ENCODE data around the gene ROMO1.
A peak's percentile ranks its signal among the peaks of the same experiment; 100 is the strongest.
"Not testable (repeated sequence)": the region's sequence is repeated elsewhere in the genome, so short reads cannot be mapped to it uniquely, and the experiment has no call there.

Gene ROMO1

GRCh38 chr20:35685368-35685767, 13.8 kb upstream of the ROMO1 start:
- DNase-seq: not testable (repeated sequence)

GRCh38 chr20:35686872-35687271, 12.3 kb upstream of the ROMO1 start:
- DNase-seq: peak; percentile 14

DNA sequence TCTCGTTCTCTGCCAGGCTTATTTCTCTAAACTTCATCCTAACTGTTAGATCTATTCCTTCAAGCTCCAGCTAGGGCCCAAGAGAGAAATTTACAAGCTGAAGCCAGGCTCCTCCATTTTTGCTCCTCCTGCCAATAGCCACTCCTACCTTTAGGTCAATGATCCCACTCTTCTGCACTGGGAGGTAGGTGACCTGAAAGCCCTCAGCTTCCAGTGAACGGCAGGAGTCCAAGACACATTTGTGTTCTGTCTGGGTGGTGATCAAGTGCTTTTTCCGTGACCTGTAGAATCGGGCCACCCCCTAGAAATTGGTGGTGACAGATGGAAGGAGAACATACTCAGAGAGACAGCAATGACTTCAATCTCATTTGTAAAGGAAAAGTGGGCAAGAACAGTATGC, 8.9 kb upstream of the ROMO1 start:
- DNase-seq: no peak

- no peak for DNase-seq
These were observed 3.9 kb upstream of the ROMO1 start for GRCh38 chr20:35695245-35695749.

DNA sequence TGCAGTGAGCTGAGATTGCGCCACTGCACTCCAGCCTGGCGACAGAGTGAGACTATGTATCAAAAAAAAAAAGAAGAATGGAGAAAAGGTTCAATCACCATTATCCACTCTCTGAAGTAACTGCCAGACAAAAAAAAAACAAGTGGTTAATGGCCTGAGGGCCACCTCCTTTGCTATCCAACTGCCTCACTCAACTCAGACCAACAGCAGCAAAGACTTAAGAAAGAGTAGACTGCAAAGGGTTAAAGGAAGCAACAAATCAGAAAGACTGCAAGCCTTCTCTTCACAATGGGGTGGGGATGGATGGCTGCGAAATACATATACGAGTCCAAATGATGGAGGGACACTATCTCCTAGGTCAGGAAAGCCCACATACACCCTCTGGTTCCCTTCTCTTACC, 3.2 kb upstream of the ROMO1 start:
- DNase-seq: no peak

- DNase-seq: no peak
These were observed 1.4 kb upstream of the ROMO1 start for GRCh38 chr20:35697696-35698297.

DNA sequence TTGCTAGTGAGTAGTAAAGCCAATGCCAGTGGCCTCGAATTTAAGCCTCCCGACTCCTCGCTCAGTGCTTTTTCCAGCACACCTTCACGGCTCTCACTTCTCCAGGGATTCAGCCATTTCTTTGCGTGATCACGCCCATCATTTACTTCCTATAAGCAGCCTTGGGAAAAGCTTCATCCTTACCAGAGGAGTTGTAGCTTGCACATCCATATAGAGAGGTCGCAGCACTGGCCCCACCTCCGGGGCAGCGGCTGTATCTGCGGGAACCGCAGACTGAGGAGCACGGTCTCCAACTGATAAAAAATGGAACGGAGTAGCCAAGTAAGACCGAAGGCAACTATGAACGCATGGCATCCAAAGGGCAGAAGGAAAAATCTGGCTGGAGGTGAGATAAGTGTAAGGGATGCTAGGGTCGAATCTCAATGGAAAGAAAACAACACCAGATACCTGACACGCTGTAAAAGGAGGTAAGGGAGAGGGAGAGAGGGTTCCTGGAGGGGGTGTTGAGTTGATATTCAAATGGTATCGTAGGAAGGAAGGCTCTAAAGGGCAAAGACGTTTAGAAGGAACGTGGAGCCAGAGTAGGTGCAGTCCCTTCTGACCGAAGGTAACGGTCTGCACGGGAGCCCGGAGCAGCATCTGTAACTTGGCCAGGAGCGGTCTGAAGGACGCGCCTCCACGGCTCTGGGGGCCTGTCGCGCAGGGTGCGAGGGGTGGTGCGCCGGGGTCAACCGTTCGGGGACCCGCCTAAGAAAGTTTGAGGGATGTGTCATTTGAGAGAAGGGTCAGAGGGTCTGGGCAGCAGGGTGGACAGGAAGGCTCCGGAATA, 693 bp upstream of the ROMO1 start:
- peak; percentile 39 for DNase-seq

- peak; percentile 59 for DNase-seq
These were observed 886 bp downstream of the ROMO1 start for GRCh38 chr20:35699957-35700624.

DNA sequence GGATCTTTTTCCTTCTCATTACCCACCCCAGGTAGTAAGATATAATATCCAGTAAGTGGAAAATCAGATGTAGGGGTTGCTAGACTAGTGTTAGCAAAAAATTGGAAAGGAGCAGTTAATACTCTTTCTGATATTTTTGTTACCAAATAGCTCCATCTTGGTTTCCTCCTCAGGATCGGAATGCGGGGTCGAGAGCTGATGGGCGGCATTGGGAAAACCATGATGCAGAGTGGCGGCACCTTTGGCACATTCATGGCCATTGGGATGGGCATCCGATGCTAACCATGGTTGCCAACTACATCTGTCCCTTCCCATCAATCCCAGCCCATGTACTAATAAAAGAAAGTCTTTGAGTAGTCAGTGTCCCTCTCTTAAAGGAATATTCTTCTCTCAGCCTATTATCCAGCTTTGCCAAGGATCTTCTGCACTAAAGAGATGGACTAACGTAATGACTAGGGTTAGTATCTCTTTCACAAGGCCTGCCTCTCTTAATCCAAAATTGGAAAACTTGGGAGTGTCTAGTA, 1.5 kb downstream of the ROMO1 start:
- DNase-seq: peak; percentile 47

DNA sequence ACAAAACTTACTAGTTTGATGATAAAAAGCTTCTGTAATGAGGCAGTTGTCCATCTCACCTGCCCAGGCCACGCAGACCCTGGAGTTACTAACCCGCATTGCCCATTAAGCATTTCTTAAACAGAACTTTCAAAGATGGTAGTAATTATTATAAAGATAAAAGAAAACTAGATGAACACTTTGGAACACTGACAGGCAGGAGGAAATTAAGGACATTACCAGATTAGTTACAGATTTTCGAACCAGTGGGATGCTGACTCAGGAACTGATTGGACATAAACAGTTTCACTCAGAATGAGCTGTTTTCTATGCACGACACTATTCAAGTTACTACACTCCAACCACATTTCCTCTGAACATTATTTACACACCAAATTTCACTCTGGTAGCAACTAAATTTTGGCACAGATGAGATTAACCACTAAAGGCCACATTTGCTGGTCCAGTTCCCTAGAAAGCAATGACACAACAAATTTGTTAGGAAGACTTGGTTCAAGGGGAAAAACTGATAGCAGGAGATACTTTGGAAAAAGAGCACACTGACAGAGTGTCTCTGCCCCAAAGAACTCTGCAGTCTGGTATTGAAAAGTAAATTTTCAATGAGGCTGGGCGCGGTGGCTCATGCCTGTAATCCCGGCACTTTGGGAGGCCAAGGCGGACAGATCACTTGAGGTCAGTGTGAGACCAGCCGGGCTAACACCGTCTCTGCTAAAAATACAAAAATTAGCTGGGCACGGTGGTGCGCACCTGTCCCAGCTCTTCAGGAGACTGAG, 3.0 kb downstream of the ROMO1 start:
- peak; percentile 42 for DNase-seq

GRCh38 chr20:35702824-35703695, 3.9 kb downstream of the ROMO1 start:
- DNase-seq: peak; percentile 18

GRCh38 chr20:35704514-35705261, 5.5 kb downstream of the ROMO1 start:
- no peak for DNase-seq

DNA sequence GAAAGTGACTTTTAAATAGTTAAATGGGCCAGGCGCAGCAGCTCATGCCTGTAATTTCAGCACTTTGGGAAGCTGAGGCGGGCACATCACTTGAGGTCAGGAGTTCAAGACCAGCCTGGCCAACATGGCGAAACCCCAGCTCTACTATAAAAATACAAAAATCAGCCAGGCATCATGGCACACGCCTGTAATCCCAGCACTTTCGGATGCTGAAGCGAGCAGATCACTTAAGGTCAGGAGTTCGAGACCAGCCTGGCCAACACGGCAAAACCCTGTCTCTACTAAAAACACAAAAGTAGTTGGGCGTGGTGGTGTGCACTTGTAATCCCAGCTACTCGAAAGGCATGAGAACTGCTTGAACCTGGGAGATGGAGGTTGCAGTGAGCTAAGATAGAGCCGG, 6.7 kb downstream of the ROMO1 start:
- not testable (repeated sequence) for DNase-seq

GRCh38 chr20:35706591-35707529, 7.7 kb downstream of the ROMO1 start:
- not testable (repeated sequence) for DNase-seq

GRCh38 chr20:35708502-35708901, 9.3 kb downstream of the ROMO1 start:
- DNase-seq: no peak

GRCh38 chr20:35709259-35709658, 10.1 kb downstream of the ROMO1 start:
- no peak for DNase-seq

DNA sequence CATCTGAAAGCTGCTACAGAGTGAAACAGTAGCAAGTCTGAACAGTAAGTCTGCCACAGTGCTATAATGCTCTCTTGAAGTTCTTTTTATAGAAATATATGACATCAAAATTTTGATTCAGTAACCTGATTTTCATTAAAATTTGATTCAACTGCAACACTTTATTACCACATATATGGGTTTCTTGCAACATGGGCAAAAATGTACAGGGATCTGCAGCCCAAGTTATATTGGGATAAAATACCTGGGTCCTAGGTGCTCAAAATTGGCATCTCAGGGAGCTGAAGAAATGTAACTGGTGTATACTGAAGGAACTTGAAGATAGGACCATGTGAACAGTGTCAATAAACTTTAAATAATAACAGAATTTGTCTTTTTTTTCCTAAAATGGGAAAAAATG, 10.8 kb downstream of the ROMO1 start:
- DNase-seq: no peak

GRCh38 chr20:35710884-35711587, 11.8 kb downstream of the ROMO1 start:
- DNase-seq: no peak

DNA sequence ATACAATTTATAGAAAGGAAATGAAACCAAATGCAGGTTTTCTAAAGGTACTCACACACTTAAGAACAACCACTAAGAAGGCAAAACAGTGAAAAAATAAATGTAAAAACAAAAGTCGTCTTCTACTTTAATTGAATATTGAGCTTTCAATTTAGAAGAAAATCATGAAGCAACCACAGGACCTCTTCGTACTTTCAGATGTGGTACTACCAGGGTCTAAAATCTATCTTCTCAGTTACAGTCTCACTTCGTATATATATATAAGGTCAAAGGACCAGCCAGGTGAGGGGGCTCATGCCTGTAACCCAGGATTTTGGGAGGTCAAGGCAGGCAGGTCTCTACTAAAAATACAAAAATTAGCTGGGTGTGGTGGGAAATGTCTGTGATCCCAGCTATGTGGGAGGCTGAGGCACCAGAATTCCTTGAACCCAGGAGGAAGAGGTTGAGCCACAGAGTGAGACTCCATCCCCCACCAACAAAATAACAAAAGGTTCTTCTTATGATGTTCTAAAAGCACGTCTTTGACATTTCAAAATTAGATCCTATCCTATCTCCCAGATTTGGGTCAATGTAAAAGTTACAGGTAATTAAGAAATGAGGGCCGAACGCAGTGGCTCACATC, 12.5 kb downstream of the ROMO1 start:
- DNase-seq: no peak
